Measurements from ENCODE around the gene CRTC2. TPM values are rescaled to one million over a fixed set of nuclear protein-coding genes. Genes with fewer than 3 reads are reported as not detected.

Gene CRTC2
- total RNA-seq, 2 donors from 2014 or later: 67.6 to 174 TPM

GRCh38 chr1:153978274-153978909, 20.0 kb upstream of the CRTC2 start:
- DNase-seq (ENCODE audit: low spot score in 2 of 2) (no peak), ATAC-seq (no peak)
- Mint-ChIP-seq H3K36me3 (peaks cover 19 to 30% of the 10 kb centered on the region in 2 donors), H3K9me3 (no peaks in the 10 kb centered on the region), H3K27ac (peak overlapping the region in 1 of 2 donors; percentile 95)

GRCh38 chr1:153977250-153978240, 19.1 kb upstream of the CRTC2 start, which contains the start of gene JTB:
JTB (minus strand) TSS chr1:153977674; CDS start chr1:153977252, 422 bp downstream.
- H3K9me3 Mint-ChIP-seq: no peaks in the 10 kb centered on the region
- ATAC-seq: peak; percentile 86 to 97
- peak; percentile 74 to 78 for DNase-seq (ENCODE audit: low spot score in 2 of 2)
- H3K36me3 Mint-ChIP-seq: peaks cover 19 to 30% of the 10 kb centered on the region in 2 donors
- H3K27ac Mint-ChIP-seq: peak within 1 kb of the TSS; percentile 93 to 95

- peaks cover 19 to 30% of the 10 kb centered on the region in 2 donors for H3K36me3 Mint-ChIP-seq
- no peaks in the 10 kb centered on the region for H3K9me3 Mint-ChIP-seq
- ATAC-seq (peak; percentile 10 to 15), DNase-seq (ENCODE audit: low spot score in 2 of 2) (no peak)
- peak overlapping the region; percentile 93 to 95 for H3K27ac Mint-ChIP-seq
These were observed 18.4 kb upstream of the CRTC2 start for GRCh38 chr1:153976819-153977249.

- DNase-seq (ENCODE audit: low spot score in 2 of 2): no peak
- Mint-ChIP-seq H3K9me3 (no peaks in the 10 kb centered on the region), H3K27ac (peak overlapping the region; percentile 38 to 48), H3K36me3 (peaks cover 19 to 30% of the 10 kb centered on the region in 2 donors)
- ATAC-seq: no peak
These were observed 15.1 kb upstream of the CRTC2 start for GRCh38 chr1:153973525-153973924.

GRCh38 chr1:153973071-153973470, 14.7 kb upstream of the CRTC2 start:
- Mint-ChIP-seq H3K27ac (peak overlapping the region; percentile 38 to 48), H3K36me3 (peaks cover 19 to 28% of the 10 kb centered on the region in 2 donors), H3K9me3 (no peaks in the 10 kb centered on the region)
- ATAC-seq: no peak
- DNase-seq (ENCODE audit: low spot score in 2 of 2): no peak

DNA sequence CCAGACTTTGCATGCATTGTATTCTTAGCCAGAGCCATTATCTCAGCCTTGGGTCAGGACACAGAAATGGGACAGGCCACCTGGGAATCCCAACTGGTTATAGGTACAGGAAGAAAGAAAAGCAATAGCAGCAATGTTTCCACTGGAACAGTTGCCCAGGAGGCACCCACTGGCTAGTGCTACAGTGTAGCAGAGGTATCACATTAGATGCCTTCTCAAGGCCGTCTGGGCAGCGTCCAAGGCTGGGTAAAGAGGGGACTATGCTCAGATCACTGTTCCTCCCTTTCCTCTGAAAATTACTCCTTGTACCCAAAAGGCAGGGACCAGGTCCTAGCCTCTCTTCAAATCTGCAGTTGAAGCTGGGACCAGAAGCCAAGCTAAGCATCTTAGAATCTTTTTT, 11.9 kb upstream of the CRTC2 start:
- DNase-seq (ENCODE audit: low spot score in 2 of 2): no peak
- H3K9me3 Mint-ChIP-seq: no peaks in the 10 kb centered on the region
- H3K27ac Mint-ChIP-seq: no peak overlapping the region
- peaks cover 8 to 16% of the 10 kb centered on the region in 2 donors for H3K36me3 Mint-ChIP-seq
- no peak for ATAC-seq

DNA sequence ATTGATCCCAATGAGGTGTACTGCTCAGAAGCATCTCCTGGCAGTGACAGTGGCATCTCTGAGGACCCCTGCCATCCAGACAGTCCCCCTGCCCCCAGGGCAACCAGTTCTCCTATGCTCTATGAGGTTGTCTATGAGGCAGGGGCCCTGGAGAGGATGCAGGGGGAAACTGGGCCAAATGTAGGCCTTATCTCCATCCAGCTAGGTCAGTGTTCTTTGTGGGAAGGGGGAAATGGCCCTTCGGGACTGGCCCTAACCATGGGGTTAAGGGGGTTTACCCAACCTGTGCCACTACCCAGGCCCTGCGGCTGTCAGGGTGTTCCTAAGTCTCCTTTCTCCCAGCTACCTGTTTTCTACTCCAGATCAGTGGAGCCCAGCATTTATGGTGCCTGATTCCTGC, 10.6 kb upstream of the CRTC2 start:
- Mint-ChIP-seq H3K27ac (no peak overlapping the region), H3K9me3 (no peaks in the 10 kb centered on the region), H3K36me3 (peaks cover 7 to 16% of the 10 kb centered on the region in 2 donors)
- DNase-seq (ENCODE audit: low spot score in 2 of 2): no peak
- ATAC-seq: no peak

DNA sequence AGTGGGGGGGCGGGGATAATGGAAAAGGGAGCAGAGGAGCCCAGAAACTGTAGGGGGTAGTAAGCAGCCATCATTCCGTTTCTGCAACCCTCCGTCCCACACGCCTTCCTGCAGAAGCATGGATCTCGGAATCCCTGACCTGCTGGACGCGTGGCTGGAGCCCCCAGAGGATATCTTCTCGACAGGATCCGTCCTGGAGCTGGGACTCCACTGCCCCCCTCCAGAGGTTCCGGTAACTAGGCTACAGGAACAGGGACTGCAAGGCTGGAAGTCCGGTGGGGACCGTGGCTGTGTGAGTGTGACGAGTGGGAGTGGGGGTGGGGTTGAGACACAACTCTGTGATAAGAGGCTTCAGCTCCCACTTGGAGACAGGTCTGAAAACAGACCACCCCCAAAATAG, 10.0 kb upstream of the CRTC2 start:
- no peaks in the 10 kb centered on the region for H3K9me3 Mint-ChIP-seq

DNA sequence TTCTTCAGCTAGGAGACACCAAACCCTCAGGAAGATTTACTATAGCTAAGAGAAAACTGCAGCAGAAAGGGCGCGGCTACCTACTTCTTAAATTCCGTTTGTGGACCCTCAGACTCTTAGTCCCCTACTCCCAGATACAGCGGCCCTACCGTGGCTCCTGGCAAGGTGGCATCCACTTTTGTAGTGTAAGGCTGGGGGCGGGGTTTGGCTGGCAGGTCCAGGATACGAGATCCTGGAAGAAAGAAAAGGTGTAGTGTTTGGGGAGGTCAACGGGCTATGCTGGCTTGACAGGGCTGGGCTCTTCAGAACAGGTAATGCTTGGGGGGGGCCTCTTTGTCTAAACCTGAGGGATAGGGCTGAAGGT, 9.6 kb upstream of the CRTC2 start:
- peaks cover 8 to 23% of the 10 kb centered on the region in 2 donors for H3K36me3 Mint-ChIP-seq
- H3K9me3 Mint-ChIP-seq: no peaks in the 10 kb centered on the region
- peak overlapping the region; percentile 88 to 92 for H3K27ac Mint-ChIP-seq
- DNase-seq (ENCODE audit: low spot score in 2 of 2): no peak
- ATAC-seq: no peak

More for the DNA sequence above, 10.0 kb upstream of the CRTC2 start:
- no peak for ATAC-seq
- H3K27ac Mint-ChIP-seq: no peak overlapping the region
- DNase-seq (ENCODE audit: low spot score in 2 of 2): no peak
- peaks cover 7 to 21% of the 10 kb centered on the region in 2 donors for H3K36me3 Mint-ChIP-seq

- DNase-seq (ENCODE audit: low spot score in 2 of 2) (peak; percentile 79 to 88), ATAC-seq (peak; percentile 79 to 86)
- peaks cover 14 to 26% of the 10 kb centered on the region in 2 donors for H3K36me3 Mint-ChIP-seq
- no peaks in the 10 kb centered on the region for H3K9me3 Mint-ChIP-seq
- H3K27ac Mint-ChIP-seq: peak within 1 kb of the TSS; percentile 88 to 92
These were observed 8.9 kb upstream of the CRTC2 start, which contains the start of gene CREB3L4 for GRCh38 chr1:153967107-153967999. CREB3L4 (plus strand) TSS chr1:153967902; CDS start chr1:153968526, 624 bp downstream.

- ATAC-seq (no peak), DNase-seq (ENCODE audit: low spot score in 2 of 2) (no peak)
- no peaks in the 10 kb centered on the region for H3K9me3 Mint-ChIP-seq
- H3K27ac Mint-ChIP-seq: peak overlapping the region; percentile 85 to 94
- H3K36me3 Mint-ChIP-seq: peaks cover 27 to 35% of the 10 kb centered on the region in 2 donors
These were observed 5.5 kb upstream of the CRTC2 start for GRCh38 chr1:153963850-153964331.

DNA sequence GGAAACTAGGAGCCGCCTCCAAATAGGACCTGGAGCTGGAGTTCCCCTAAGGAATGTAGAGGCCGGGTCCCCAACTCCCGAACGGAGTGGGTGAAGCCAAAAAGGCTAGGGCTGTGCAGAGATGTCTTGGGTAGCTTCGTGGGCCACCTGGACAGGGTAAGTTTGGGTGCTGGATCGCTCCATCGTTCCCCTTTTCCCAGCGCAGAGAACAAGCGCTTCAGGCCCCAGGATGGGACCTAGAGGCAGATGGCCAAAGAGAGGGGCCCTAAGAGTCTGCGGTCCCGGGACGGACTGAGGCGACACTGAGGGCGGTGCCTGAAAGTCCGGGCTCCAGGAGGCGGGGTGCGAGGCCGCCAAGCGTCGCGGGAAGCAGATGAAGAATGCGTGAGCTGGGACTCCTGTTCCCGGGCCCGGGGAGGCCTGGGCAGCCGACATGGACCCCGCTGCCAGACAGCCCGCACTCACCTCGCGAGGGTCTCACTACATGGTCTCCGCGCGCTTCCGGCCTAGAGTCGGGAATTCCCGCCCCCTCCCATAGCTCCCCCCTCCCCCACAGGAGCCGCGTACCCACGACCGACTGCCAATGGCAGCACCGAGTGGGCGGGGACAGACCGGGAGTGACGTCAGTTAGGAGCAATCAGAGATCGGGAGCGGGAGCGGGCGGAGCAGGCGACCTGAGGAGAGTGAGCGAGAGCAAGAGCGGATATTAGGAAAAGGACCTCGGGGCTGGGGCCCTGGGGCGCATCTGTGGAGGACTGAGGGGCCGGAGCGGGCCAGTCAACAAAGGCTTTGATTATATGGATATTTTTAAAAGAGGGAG, 4.8 kb upstream of the CRTC2 start, which contains the start of gene SLC39A1:
Gene SLC39A1 (minus strand): TSS at position 508 of the 820 bp plus-strand sequence. CDS start 822 bp downstream, outside the sequence.
- Mint-ChIP-seq H3K36me3 (peaks cover 30 to 37% of the 10 kb centered on the region in 2 donors), H3K27ac (peak within 1 kb of the TSS; percentile 85 to 94), H3K9me3 (no peaks in the 10 kb centered on the region)
- ATAC-seq (peak; percentile 60 to 69), DNase-seq (ENCODE audit: low spot score in 2 of 2) (peak; percentile 97 to 98)

DNA sequence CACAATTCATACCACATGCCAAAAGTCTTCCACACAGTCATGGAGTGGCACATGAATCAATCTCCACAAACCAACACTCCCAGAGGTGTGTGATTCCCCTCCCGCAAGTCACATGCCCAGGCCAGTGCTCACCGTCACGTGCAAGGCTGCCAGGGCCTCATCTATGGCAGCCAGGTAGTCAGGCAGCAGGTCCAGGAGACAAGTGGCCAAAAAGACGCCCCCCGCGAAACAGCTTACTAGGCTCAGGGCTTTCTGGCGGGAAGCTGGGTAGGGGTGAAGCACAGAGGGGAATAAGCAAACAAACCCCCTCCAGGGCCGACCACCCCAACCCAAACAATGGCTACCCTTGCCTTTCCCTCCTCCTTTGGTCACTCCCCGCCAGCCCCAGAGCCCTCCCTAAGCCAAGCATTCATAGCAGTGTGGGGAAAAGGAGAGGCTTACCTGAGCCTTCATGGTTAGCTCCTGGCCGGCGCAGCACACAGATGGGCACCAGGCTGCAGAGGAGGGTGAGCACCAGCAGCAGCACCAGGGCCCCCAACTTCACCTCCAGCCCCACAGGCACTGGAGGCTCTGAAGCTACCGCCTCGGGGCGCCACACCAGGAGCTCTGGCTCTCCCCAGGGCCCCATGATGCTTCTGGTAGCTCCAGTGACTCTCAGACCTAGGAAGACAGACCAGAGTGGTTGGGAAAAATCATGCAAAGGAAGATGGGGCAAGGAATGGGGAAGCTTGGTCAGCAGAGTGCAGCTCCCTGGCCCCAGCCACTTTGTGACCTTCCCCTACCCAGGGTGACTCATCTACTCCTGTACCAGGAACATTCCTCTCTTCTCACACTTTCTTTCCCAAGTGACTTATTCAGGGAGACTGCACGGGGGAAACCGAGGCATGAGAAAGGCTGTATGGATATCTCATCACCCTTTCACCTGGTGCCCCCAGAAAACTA, 3.9 kb upstream of the CRTC2 start:
- H3K27ac Mint-ChIP-seq: peak overlapping the region; percentile 78 to 94
- H3K36me3 Mint-ChIP-seq: peaks cover 38 to 46% of the 10 kb centered on the region in 2 donors
- DNase-seq (ENCODE audit: low spot score in 2 of 2) (no peak), ATAC-seq (no peak)
- no peaks in the 10 kb centered on the region for H3K9me3 Mint-ChIP-seq

DNA sequence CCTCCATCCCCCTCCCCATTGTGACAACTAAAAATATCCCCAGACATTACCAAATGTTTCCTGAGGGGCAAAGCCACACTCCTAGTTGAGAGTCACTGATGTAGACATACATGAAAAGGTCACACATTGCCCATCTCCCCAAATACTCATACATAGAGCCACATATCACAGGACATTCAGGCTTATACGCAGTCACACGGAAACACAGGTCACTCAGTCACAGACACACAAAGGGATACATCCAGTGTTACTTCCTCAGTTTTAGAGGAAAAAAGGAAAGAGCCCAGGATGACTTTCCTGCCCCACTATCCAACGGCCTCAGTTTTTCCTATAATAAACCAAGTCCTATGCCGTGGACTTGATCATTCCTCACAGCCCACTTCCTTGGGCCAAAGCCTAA, 3.0 kb upstream of the CRTC2 start:
- Mint-ChIP-seq H3K9me3 (no peaks in the 10 kb centered on the region), H3K27ac (peak overlapping the region; percentile 48 to 94), H3K36me3 (peaks cover 40 to 46% of the 10 kb centered on the region in 2 donors)
- no peak for ATAC-seq
- DNase-seq (ENCODE audit: low spot score in 2 of 2): no peak

All from activated naive CD4-positive, alpha-beta T cell treated with anti-CD3 and anti-CD28 coated beads, Interleukin-2, amount 50 U/mL, for 72 hours (primary cell).